AML-193 (cell line): Measurements from ENCODE around the gene EN1.
A peak's percentile ranks its signal among the peaks of the same experiment; 100 is the strongest.

ENCODE experiments used
- DNase-seq, 2 experiments: peaks; one replicate each; lab custom pipeline; 2025; lab: John Stamatoyannopoulos, UW

EN1 gene

DNA sequence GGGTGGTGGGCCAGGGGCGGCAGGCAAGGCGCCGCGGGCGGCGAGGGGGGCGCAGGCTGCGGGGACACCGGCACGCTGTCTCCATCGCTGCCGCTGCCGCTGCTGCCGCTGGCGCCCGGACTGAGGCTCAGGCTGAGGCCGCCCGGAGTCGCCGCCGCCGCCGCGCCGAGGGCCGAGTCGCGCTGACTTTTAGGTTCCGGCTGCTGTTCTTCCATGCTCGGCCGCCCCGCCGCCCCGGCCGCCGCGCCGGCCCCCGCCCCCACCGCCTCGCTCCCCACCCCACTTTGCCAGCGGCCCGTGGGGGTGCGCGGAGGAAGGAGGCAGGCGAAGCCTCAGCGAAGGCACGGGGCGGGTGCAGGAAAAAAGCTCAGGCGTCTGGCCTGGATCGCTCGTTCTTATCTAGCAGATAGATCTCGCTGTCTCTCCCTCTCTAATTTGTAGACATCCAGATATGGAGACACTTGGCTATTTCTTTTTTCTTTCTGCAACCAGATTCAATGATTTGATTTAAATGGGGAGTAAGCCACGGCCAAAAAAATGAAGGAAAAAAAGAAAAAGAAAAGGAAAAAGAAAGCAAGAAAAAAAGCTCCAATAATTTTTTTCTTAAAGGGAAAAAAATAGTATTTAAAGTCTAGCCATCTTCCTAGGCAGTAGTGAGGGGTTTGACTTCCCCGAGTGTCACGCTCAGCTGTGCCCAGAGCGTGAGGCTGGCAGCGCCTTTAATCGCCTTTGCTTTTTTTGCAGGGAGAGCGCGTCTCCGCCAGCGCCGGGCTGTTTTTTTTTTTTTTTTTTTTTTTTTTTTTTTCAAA is at the start of gene EN1:
Gene EN1, minus strand, starts transcription at position 696 of the 809 bp plus-strand sequence. Its CDS starts 481 bp downstream, at position 215.
- DNase-seq = no peak

GRCh38 chr2:118893100-118893499 is 45.7 kb upstream of the EN1 start:
- DNase-seq = no peak

DNA sequence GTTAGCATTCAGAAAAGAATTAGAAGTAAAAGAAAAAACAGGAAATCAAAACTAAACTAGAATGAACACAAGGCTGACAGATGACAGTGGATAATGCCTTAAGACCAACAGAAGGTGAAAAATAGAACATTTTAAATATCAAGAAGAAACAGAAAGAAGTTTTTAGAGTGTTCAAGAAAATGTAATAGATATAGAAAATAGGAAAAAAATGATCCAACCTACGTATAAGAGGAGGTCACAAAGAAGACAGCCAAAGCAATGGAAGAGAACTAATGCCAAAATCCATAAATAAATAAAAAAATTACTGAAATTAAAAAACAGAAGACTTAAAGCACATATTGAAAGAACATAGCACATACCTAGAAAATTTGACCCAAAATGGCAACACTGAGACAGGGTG is 42.5 kb upstream of the EN1 start:
- no peak for DNase-seq

DNA sequence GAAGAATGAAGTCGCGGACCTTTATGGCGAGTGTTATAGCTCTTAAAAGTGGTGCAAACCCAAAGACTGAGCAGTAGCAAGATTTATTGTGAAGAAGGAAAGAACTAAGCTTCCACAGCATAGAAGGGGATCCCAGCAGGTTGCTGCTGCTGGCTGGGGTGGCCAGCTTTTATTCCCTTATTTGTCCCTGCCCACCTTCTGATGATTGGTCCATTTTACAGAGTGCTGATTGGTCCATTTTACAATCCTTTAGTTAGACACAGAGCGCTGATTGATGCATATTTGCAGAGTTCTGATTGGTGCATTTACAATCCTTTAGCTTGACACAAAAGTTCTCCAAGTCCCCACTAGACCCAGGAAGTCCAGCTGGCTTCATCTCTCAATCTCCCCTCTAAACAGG is 36.3 kb upstream of the EN1 start:
- DNase-seq = no peak

DNA sequence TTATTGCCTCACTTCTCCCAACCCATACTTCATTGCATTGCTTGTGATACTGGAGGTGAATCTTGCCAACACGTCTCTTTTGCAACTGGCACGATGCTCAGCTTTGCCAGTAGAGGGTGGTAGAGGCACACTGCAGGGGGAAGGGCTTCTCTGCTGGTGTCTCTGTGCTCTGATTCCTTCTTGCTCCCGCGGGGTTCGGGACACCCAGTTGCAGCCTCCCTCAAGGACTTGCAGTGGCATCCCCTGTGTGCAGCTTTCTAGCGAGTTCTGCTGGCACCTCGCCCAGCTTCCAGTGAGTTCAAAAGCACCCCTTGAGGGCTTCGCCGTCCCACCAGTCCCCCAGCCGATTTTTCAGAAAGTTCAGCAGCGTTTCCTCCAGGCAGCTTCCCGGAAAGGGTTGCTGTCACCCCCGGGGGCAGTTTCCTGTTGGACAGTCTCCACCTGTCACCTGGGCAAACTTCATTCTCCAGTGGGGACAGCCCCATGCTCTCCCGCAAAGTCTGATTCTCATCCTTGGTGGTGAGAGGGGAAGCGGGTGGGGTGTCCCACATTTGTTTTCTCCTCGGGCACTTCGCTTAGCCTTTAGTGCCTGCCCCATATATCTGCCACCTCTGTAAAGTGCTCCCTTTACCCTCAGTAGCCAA is 35.4 kb upstream of the EN1 start:
- peak; percentile 62 to 72 for DNase-seq

DNA sequence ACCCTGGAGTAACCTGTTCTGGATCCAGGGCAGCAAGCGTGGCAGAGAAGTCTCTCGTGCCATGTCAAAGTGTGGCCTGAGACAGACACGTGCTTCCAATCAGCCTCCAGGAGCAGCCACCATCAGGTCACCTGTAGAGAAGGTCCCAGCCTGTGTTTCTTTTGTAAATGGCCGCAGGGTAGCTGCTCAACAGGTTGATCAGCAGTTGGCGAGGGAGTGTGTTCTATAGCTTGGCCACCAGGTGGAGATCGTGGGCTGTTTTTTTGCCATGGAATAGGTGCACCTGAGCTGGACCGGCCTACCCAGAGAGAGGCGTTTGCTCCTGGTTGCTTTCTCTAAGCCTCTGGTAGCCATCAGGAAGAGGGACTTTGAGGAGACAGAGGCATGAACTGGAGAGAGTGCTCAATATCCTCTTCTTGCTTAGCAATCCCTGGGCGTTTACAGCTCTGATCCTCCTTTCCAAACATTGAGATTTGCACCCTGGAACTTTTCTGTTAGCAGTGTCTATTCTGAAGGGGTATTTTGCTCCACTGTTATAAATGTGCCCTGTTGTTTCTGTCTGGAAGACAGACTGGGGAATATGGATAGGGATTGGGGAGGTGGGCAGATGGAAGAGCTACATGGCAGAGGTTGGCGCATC is 34.2 kb upstream of the EN1 start:
- peak; percentile 57 to 62 for DNase-seq

DNA sequence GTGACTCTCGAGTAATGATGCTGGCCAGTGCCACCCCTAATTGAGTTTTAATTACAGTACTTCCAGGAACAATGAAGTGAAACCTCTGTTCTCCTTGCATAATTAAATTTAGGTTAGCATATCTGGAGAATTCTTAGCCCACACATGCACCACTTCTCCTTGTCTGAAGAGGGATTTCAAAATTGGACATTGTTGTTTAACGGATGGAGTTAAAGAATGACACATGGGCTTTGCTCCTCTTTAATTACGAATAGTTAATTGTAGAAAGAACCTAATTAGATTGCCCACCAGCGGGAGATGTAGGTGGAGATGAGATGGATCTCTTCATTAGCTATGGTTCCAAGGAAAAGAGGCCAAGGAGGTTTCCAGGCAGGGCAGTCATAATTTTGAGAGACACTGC is 33.1 kb upstream of the EN1 start:
- no peak for DNase-seq

GRCh38 chr2:118878531-118879149 is 31.2 kb upstream of the EN1 start:
- DNase-seq = peak; percentile 41 to 46

- no peak for DNase-seq
Measured at GRCh38 chr2:118875318-118875717, 27.9 kb upstream of the EN1 start.

- no peak for DNase-seq
Measured at GRCh38 chr2:118874324-118874723, 26.9 kb upstream of the EN1 start.

DNA sequence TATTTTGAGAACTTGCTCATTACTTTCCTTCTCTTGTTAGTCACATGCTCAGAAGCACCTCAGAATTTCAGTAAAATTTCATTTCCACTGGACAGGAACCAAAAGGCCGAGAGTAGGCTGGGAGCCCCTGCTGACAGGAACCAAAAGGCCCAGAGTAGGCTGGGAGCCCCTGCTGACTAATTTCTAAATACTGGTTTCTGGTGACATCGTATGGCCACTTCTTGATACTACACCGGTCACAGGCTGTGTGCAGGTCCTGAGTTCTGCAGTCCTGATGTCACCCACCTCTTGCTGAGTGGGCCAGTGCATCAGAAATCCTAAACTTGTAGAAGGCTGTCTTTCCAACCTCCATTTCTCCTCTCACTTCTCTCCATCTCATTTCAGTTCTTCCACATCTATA is 17.7 kb upstream of the EN1 start:
- DNase-seq = peak; percentile 25 to 35

GRCh38 chr2:118864207-118864606 is 16.8 kb upstream of the EN1 start:
- DNase-seq = no peak

DNA sequence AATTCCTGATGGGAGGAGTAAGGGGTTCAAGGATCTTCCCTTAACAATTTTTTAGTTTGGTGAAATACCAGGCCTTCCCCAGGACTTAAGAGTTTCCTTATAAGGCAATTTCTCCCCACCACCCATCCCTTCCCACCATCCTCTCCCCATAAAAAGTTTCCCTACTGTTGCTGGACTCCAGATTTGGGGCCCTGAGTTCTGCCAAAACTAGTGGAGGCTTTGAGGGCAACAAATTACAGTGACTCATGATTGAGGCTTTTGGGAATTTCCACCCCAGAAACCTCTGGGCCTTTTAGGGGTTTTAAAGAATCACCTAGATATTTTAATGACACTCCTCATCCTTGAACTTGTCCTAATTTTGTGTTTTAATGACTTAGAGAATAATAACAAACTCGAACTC is 14.3 kb upstream of the EN1 start:
- no peak for DNase-seq

DNA sequence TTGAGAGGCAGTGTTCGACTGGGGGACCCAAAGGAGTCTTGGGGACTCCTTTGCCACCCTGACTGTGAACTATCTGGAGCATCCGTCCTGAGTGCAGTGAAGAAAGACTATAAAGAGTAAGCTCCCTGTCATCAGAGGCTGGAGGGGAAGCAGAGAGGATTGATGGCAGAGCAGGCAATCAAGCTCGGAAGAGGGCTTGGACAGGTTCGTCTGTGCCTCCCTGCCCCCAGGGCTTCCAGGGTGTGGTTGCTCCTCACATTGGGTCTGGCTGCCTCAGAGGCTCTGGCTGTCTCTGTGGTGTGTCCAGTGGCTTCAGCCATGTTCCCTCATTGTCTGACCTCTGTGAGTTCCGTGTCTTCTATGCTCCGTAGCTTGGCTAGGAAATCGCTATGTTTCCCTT is 13.8 kb upstream of the EN1 start:
- no peak for DNase-seq

GRCh38 chr2:118860506-118860905 is 13.1 kb upstream of the EN1 start:
- no peak for DNase-seq

- no peak for DNase-seq
Measured at GRCh38 chr2:118859157-118859770, 11.8 kb upstream of the EN1 start.

GRCh38 chr2:118858485-118859156 is 11.2 kb upstream of the EN1 start:
- DNase-seq = no peak

DNA sequence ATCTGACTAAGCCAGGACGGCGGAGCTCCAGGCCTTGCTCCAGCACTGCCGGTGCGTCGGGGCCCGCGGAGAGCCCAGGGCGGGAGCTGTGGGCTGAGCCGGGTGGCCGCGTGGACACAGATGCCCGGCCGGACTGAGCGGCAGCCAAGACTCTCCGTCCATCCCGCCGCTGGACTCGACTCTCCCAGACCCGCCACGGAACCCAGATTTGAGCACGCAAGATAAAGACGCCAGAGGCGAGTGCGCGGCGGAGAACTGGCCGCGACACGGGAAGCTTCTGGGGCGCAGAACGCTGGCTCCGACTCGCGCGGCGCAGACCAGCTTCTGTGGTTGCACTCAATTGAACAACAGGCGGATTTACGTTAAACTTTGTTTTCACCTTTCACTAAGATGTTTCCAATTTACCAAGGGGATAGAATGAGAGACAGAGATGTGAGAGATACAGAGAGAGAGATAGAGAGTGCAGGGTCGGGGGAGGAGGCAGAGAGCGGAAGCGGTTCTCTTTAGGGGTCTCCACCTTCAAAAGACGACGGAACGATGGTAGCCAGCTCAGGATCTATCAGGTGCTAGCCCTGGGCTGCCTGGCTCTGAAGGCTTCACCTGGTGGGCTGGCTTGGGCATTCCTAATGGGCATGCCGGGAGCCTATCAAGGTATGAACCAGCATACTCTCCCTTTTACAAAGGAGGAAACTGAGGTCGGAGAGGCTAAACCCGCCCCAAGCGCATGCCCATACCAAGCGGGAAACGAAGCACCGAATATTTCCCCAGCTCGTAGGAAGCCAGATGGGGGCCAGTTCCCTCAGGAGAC is 10.4 kb upstream of the EN1 start:
- no peak for DNase-seq

GRCh38 chr2:118856978-118857676 is 9.7 kb upstream of the EN1 start:
- no peak for DNase-seq

- DNase-seq = no peak
Measured at GRCh38 chr2:118856330-118856977, 9.0 kb upstream of the EN1 start.
